RWPE1 (cell line): ENCODE measurements around the gene OR52W1.

ENCODE experiments used
- CTCF ChIA-PET: fragments of 350-600 bp; sonication (Branson Sonifier 250); formaldehyde crosslinking; extraction: SDS; loops from one replicate; lab custom pipeline; 2021; lab: Yijun Ruan, JAX
- POLR2A ChIA-PET: fragments of 400-600 bp; formaldehyde crosslinking; extraction: SDS; loops from one replicate; lab custom pipeline; 2020; ENCODE audit warnings: antibody characterized with exemption; ENCODE audit not compliant: low non-redundant PET; lab: Yijun Ruan, JAX
- DNase-seq: peaks from one replicate; pipeline ENCODE4 v3.0.0; 2012; ENCODE audit warnings: low spot score
- H3K27ac ChIP-seq: fragments of 450-650 bp; 2 replicates; pipeline ENCODE4 v1.5.1; 2017
- CTCF ChIP-seq: fragments of 450-650 bp; conservative IDR thresholded peaks from 2 replicates; pipeline ENCODE4 v1.5.1; 2017; ENCODE audit warnings: low read depth, mild to moderate bottlenecking

The OR52W1 gene

DNA sequence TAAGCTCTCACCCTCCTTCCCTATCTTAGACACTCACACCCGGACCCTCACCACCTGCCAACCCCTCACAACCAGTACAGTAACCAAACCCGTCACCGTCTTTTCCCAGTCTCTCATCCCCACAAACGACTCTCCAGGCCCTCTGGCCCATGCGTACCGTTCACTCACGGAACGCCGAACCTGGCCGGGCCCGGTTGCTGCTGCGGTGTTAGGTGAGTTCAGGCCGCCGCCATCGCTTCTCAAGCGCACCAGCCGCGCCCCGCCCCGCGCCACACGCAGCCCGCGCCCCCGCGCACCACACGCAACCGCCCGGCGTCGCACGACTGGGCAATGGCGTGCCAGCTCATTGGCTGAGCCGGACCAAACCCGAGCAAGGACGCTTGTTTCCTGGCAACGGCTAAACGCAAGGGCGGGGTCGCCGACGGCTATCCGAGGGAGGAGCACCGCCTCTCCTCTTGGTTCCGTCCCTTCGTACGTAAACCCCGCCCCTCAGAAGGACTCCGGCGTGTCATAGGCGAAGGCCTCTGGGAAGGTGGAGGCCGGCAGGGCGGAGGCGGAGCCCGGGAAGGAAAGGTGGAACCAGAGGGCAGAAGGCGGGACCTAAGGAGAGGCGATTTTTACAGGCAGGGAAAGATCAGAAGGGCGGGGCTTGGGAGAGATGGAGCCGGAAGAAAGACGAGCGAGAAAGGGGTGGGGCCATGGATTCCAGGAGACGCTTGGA lies 35.5 kb downstream of the OR52W1 start, which contains the start of gene FHIP1B:
Gene FHIP1B, minus strand, starts transcription at position 250 of the 721 bp plus-strand sequence. CDS start 10,120 bp downstream, outside the sequence.
- TF ChIP-seq CTCF = no peak
- POLR2A ChIA-PET = interaction anchor here (0.5 kb wide), 1 partner anchor 33 kb away, joined by 3 read pairs; no protein-coding TSS in a partner anchor
- peak; percentile 96 for DNase-seq
- CTCF ChIA-PET = interaction anchor here (1.5 kb wide), 1 partner anchor 119 kb away, joined by 9 read pairs; no protein-coding TSS in a partner anchor
- H3K27ac ChIP-seq = peak within 1 kb of the TSS; percentile 83

GRCh38 chr11:6237266-6237665 lies 38.2 kb downstream of the OR52W1 start:
- DNase-seq = no peak
- POLR2A ChIA-PET = no interaction called here
- CTCF ChIA-PET = interaction anchor here (0.7 to 1.3 kb wide), 2 partner anchors 13 to 62 kb away, joined by 3 read pairs; no protein-coding TSS in a partner anchor
- TF ChIP-seq CTCF = no peak
- H3K27ac ChIP-seq = no peak overlapping the region

GRCh38 chr11:6237761-6238302 lies 38.8 kb downstream of the OR52W1 start:
- ChIA-PET CTCF (interaction anchor here (1.3 kb wide), 1 partner anchor 13 kb away, joined by 3 read pairs; no protein-coding TSS in a partner anchor), POLR2A (no interaction called here)
- no peak for DNase-seq

DNA sequence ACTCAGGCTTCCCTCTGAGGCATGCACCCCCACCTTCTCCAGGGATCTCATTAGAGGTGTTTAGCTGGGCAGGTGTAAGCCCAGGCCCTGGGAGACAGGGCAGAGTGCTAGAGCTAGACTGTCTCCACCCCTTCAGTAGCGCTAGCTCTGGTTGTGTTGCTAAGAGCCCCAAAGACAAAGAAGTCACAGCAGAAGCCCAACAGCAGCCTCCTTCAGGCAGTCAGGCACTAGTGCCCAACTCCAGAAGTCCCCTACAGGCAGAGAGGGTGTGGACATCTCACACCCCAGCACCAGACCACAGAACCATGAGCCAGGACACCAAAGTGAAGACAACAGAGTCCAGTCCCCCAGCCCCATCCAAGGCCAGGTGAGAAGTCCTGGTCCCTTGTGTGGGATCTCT lies 39.9 kb downstream of the OR52W1 start, which contains the start of gene CNGA4:
Gene CNGA4, plus strand, starts transcription at position 188 of the 400 bp plus-strand sequence. Its CDS starts 118 bp downstream, at position 306.
- DNase-seq = no peak
- CTCF ChIA-PET = interaction anchor here (0.8 kb wide), 1 partner anchor 12 kb away, joined by 3 read pairs; no protein-coding TSS in a partner anchor
- POLR2A ChIA-PET = no interaction called here
- no peak for TF ChIP-seq CTCF
- no peak within 1 kb of the TSS for H3K27ac ChIP-seq

More at GRCh38 chr11:6237761-6238302, 38.8 kb downstream of the OR52W1 start:
- no peak overlapping the region for H3K27ac ChIP-seq
- no peak for TF ChIP-seq CTCF

DNA sequence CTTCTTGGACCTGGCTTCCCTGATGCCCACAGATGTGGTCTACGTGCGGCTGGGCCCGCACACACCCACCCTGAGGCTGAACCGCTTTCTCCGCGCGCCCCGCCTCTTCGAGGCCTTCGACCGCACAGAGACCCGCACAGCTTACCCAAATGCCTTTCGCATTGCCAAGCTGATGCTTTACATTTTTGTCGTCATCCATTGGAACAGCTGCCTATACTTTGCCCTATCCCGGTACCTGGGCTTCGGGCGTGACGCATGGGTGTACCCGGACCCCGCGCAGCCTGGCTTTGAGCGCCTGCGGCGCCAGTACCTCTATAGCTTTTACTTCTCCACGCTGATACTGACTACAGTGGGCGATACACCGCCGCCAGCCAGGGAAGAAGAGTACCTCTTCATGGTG lies 41.1 kb downstream of the OR52W1 start:
- TF ChIP-seq CTCF = no peak
- POLR2A ChIA-PET = no interaction called here
- no peak overlapping the region for H3K27ac ChIP-seq
- CTCF ChIA-PET = no interaction called here
- DNase-seq = no peak

GRCh38 chr11:6240781-6241180 lies 41.8 kb downstream of the OR52W1 start:
- ChIA-PET CTCF (no interaction called here), POLR2A (no interaction called here)
- no peak for DNase-seq
- no peak overlapping the region for H3K27ac ChIP-seq
- TF ChIP-seq CTCF = no peak
